ENCODE measurements around the gene FOXK1.
"Not testable (repeated sequence)": the region's sequence is repeated elsewhere in the genome, so short reads cannot be mapped to it uniquely, and the experiment has no call there.

FOXK1 gene

GRCh38 chr7:4796453-4796852, 114.4 kb downstream of the FOXK1 start:
- Histone ChIP-seq H3K9me3 (ENCODE audit: control insufficient read depth in 1 of 2, low read length in 2 of 2) (no peaks in the 10 kb centered on the region), H3K27me3 (ENCODE audit: control insufficient read depth in 1 of 2, insufficient read depth in 2 of 2, low read length in 2 of 2) (no peaks in the 10 kb centered on the region), H3K4me1 (ENCODE audit: control insufficient read depth in 1 of 2, insufficient read depth in 2 of 2, low read length in 2 of 2) (peaks cover 0 to 6% of the 10 kb centered on the region in 2 donors), H3K9ac (ENCODE audit: low read depth in 1 of 2, low read length in 2 of 2) (no peak overlapping the region), H3K36me3 (ENCODE audit: control insufficient read depth in 1 of 2, insufficient read depth in 2 of 2, low read length in 2 of 2) (peaks cover 0 to 5% of the 10 kb centered on the region in 2 donors), H3K4me3 (ENCODE audit: low read depth in 1 of 2, low read length in 2 of 2) (no peak overlapping the region), H3K27ac (ENCODE audit: low read depth, low read length) (no peak overlapping the region)

- Histone ChIP-seq H3K4me3 (ENCODE audit: low read depth in 1 of 2, low read length in 2 of 2) (no peak overlapping the region), H3K27ac (ENCODE audit: low read depth, low read length) (no peak overlapping the region), H3K27me3 (ENCODE audit: control insufficient read depth in 1 of 2, insufficient read depth in 2 of 2, low read length in 2 of 2) (no peaks in the 10 kb centered on the region), H3K36me3 (ENCODE audit: control insufficient read depth in 1 of 2, insufficient read depth in 2 of 2, low read length in 2 of 2) (no peaks in the 10 kb centered on the region), H3K4me1 (ENCODE audit: control insufficient read depth in 1 of 2, insufficient read depth in 2 of 2, low read length in 2 of 2) (no peaks in the 10 kb centered on the region), H3K9me3 (ENCODE audit: control insufficient read depth in 1 of 2, low read length in 2 of 2) (no peaks in the 10 kb centered on the region), H3K9ac (ENCODE audit: low read depth in 1 of 2, low read length in 2 of 2) (no peak overlapping the region)
These were observed 116.0 kb downstream of the FOXK1 start for GRCh38 chr7:4797858-4798705.

GRCh38 chr7:4798706-4799235, 116.7 kb downstream of the FOXK1 start:
- no peak overlapping the region for H3K9ac ChIP-seq (ENCODE audit: low read depth in 1 of 2, low read length in 2 of 2)
- no peak overlapping the region for H3K4me3 ChIP-seq (ENCODE audit: low read depth in 1 of 2, low read length in 2 of 2)
- no peaks in the 10 kb centered on the region for H3K4me1 ChIP-seq (ENCODE audit: control insufficient read depth in 1 of 2, insufficient read depth in 2 of 2, low read length in 2 of 2)
- H3K27me3 ChIP-seq (ENCODE audit: control insufficient read depth in 1 of 2, insufficient read depth in 2 of 2, low read length in 2 of 2) = no peaks in the 10 kb centered on the region
- no peak overlapping the region for H3K27ac ChIP-seq (ENCODE audit: low read depth, low read length)
- no peaks in the 10 kb centered on the region for H3K36me3 ChIP-seq (ENCODE audit: control insufficient read depth in 1 of 2, insufficient read depth in 2 of 2, low read length in 2 of 2)
- H3K9me3 ChIP-seq (ENCODE audit: control insufficient read depth in 1 of 2, low read length in 2 of 2) = no peaks in the 10 kb centered on the region

- Histone ChIP-seq H3K9me3 (ENCODE audit: control insufficient read depth in 1 of 2, low read length in 2 of 2) (no peaks in the 10 kb centered on the region), H3K4me1 (ENCODE audit: control insufficient read depth in 1 of 2, insufficient read depth in 2 of 2, low read length in 2 of 2) (no peaks in the 10 kb centered on the region), H3K4me3 (ENCODE audit: low read depth in 1 of 2, low read length in 2 of 2) (no peak overlapping the region), H3K27me3 (ENCODE audit: control insufficient read depth in 1 of 2, insufficient read depth in 2 of 2, low read length in 2 of 2) (no peaks in the 10 kb centered on the region), H3K36me3 (ENCODE audit: control insufficient read depth in 1 of 2, insufficient read depth in 2 of 2, low read length in 2 of 2) (no peaks in the 10 kb centered on the region), H3K9ac (ENCODE audit: low read depth in 1 of 2, low read length in 2 of 2) (no peak overlapping the region), H3K27ac (ENCODE audit: low read depth, low read length) (no peak overlapping the region)
These were observed 117.6 kb downstream of the FOXK1 start for GRCh38 chr7:4799508-4800268.

- Histone ChIP-seq H3K36me3 (ENCODE audit: control insufficient read depth in 1 of 2, insufficient read depth in 2 of 2, low read length in 2 of 2) (no peaks in the 10 kb centered on the region), H3K9ac (ENCODE audit: low read depth in 1 of 2, low read length in 2 of 2) (no peak overlapping the region), H3K9me3 (ENCODE audit: control insufficient read depth in 1 of 2, low read length in 2 of 2) (no peaks in the 10 kb centered on the region), H3K27ac (ENCODE audit: low read depth, low read length) (no peak overlapping the region), H3K4me1 (ENCODE audit: control insufficient read depth in 1 of 2, insufficient read depth in 2 of 2, low read length in 2 of 2) (no peaks in the 10 kb centered on the region), H3K27me3 (ENCODE audit: control insufficient read depth in 1 of 2, insufficient read depth in 2 of 2, low read length in 2 of 2) (no peaks in the 10 kb centered on the region), H3K4me3 (ENCODE audit: low read depth in 1 of 2, low read length in 2 of 2) (no peak overlapping the region)
These were observed 118.4 kb downstream of the FOXK1 start for GRCh38 chr7:4800487-4800886.

GRCh38 chr7:4800926-4801838, 119.1 kb downstream of the FOXK1 start:
- no peaks in the 10 kb centered on the region for H3K36me3 ChIP-seq (ENCODE audit: control insufficient read depth in 1 of 2, insufficient read depth in 2 of 2, low read length in 2 of 2)
- H3K27ac ChIP-seq (ENCODE audit: low read depth, low read length) = no peak overlapping the region
- H3K9me3 ChIP-seq (ENCODE audit: control insufficient read depth in 1 of 2, low read length in 2 of 2) = no peaks in the 10 kb centered on the region
- no peaks in the 10 kb centered on the region for H3K27me3 ChIP-seq (ENCODE audit: control insufficient read depth in 1 of 2, insufficient read depth in 2 of 2, low read length in 2 of 2)
- no peak overlapping the region for H3K4me3 ChIP-seq (ENCODE audit: low read depth in 1 of 2, low read length in 2 of 2)
- H3K9ac ChIP-seq (ENCODE audit: low read depth in 1 of 2, low read length in 2 of 2) = no peak overlapping the region
- H3K4me1 ChIP-seq (ENCODE audit: control insufficient read depth in 1 of 2, insufficient read depth in 2 of 2, low read length in 2 of 2) = no peaks in the 10 kb centered on the region

GRCh38 chr7:4801839-4802231, 119.7 kb downstream of the FOXK1 start:
- H3K4me1 ChIP-seq (ENCODE audit: control insufficient read depth in 1 of 2, insufficient read depth in 2 of 2, low read length in 2 of 2) = no peaks in the 10 kb centered on the region
- H3K27me3 ChIP-seq (ENCODE audit: control insufficient read depth in 1 of 2, insufficient read depth in 2 of 2, low read length in 2 of 2) = no peaks in the 10 kb centered on the region
- no peak overlapping the region for H3K4me3 ChIP-seq (ENCODE audit: low read depth in 1 of 2, low read length in 2 of 2)
- no peaks in the 10 kb centered on the region for H3K9me3 ChIP-seq (ENCODE audit: control insufficient read depth in 1 of 2, low read length in 2 of 2)
- no peaks in the 10 kb centered on the region for H3K36me3 ChIP-seq (ENCODE audit: control insufficient read depth in 1 of 2, insufficient read depth in 2 of 2, low read length in 2 of 2)
- no peak overlapping the region for H3K27ac ChIP-seq (ENCODE audit: low read depth, low read length)
- H3K9ac ChIP-seq (ENCODE audit: low read depth in 1 of 2, low read length in 2 of 2) = no peak overlapping the region

GRCh38 chr7:4802577-4802976, 120.5 kb downstream of the FOXK1 start:
- not testable (repeated sequence) for H3K27ac ChIP-seq (ENCODE audit: low read depth, low read length); H3K27me3 ChIP-seq (ENCODE audit: control insufficient read depth in 1 of 2, insufficient read depth in 2 of 2, low read length in 2 of 2); H3K4me3 ChIP-seq (ENCODE audit: low read depth in 1 of 2, low read length in 2 of 2); H3K4me1 ChIP-seq (ENCODE audit: control insufficient read depth in 1 of 2, insufficient read depth in 2 of 2, low read length in 2 of 2); H3K9me3 ChIP-seq (ENCODE audit: control insufficient read depth in 1 of 2, low read length in 2 of 2); H3K36me3 ChIP-seq (ENCODE audit: control insufficient read depth in 1 of 2, insufficient read depth in 2 of 2, low read length in 2 of 2); H3K9ac ChIP-seq (ENCODE audit: low read depth in 1 of 2, low read length in 2 of 2)

- Histone ChIP-seq H3K27me3 (ENCODE audit: control insufficient read depth in 1 of 2, insufficient read depth in 2 of 2, low read length in 2 of 2) (no peaks in the 10 kb centered on the region), H3K9ac (ENCODE audit: low read depth in 1 of 2, low read length in 2 of 2) (no peak overlapping the region), H3K27ac (ENCODE audit: low read depth, low read length) (no peak overlapping the region), H3K4me1 (ENCODE audit: control insufficient read depth in 1 of 2, insufficient read depth in 2 of 2, low read length in 2 of 2) (no peaks in the 10 kb centered on the region), H3K9me3 (ENCODE audit: control insufficient read depth in 1 of 2, low read length in 2 of 2) (no peaks in the 10 kb centered on the region), H3K36me3 (ENCODE audit: control insufficient read depth in 1 of 2, insufficient read depth in 2 of 2, low read length in 2 of 2) (no peaks in the 10 kb centered on the region), H3K4me3 (ENCODE audit: low read depth in 1 of 2, low read length in 2 of 2) (no peak overlapping the region)
These were observed 121.5 kb downstream of the FOXK1 start for GRCh38 chr7:4803397-4804241.

Data from duodenal mucosa (tissue), 2 donors.